Erythroblast (primary cell): Measurements from ENCODE around the gene MRPS18A.

Experiments
- GATA1 ChIP-seq: IDR thresholded peaks from 2 replicates; pipeline ENCODE4 v1.6.1; 2011; ENCODE audit warnings: low read depth, mild to moderate bottlenecking, control low read depth, low read length, moderate library complexity
- POLR2A ChIP-seq: IDR thresholded peaks from 2 replicates; pipeline ENCODE4 v1.6.1; 2011; ENCODE audit warnings: mild to moderate bottlenecking, low read length

- TF ChIP-seq POLR2A (no peak), GATA1 (no peak)
These were observed 533 bp downstream of the MRPS18A start for GRCh38 chr6:43687079-43687436.
